ENCODE results near the gene MAFF. TPM values are rescaled to one million over a fixed set of nuclear protein-coding genes. Genes with fewer than 3 reads are reported as not detected.

MAFF gene
- polyA plus RNA-seq, 1 donor = 20.2 TPM

- peak overlapping the region; percentile 84 for H3K4me3 ChIP-seq (ENCODE audit: low read length)
- H3K9me3 ChIP-seq (ENCODE audit: control insufficient read depth, low read depth, low read length) = no peaks in the 10 kb centered on the region
- H3K4me1 ChIP-seq (ENCODE audit: control insufficient read depth, insufficient read depth, low read length) = peaks cover 17% of the 10 kb centered on the region
- H3K36me3 ChIP-seq (ENCODE audit: control insufficient read depth, insufficient read depth, low read length) = peaks cover 4% of the 10 kb centered on the region
- no peaks in the 10 kb centered on the region for H3K27me3 ChIP-seq (ENCODE audit: control insufficient read depth, insufficient read depth, low read length)
- no CpG with 5 or more reads among the region's 3 CpGs for WGBS (ENCODE audit: insufficient coverage, low lambda C conversion rate)
- peak overlapping the region; percentile 96 for H3K27ac ChIP-seq (ENCODE audit: low read length)
- DNase-seq = no peak
Measured at GRCh38 chr22:38203855-38204514, 2.2 kb downstream of the MAFF start.

GRCh38 chr22:38204784-38205183 is 3.0 kb downstream of the MAFF start:
- no peak overlapping the region for H3K4me3 ChIP-seq (ENCODE audit: low read length)
- DNase-seq = no peak

DNA sequence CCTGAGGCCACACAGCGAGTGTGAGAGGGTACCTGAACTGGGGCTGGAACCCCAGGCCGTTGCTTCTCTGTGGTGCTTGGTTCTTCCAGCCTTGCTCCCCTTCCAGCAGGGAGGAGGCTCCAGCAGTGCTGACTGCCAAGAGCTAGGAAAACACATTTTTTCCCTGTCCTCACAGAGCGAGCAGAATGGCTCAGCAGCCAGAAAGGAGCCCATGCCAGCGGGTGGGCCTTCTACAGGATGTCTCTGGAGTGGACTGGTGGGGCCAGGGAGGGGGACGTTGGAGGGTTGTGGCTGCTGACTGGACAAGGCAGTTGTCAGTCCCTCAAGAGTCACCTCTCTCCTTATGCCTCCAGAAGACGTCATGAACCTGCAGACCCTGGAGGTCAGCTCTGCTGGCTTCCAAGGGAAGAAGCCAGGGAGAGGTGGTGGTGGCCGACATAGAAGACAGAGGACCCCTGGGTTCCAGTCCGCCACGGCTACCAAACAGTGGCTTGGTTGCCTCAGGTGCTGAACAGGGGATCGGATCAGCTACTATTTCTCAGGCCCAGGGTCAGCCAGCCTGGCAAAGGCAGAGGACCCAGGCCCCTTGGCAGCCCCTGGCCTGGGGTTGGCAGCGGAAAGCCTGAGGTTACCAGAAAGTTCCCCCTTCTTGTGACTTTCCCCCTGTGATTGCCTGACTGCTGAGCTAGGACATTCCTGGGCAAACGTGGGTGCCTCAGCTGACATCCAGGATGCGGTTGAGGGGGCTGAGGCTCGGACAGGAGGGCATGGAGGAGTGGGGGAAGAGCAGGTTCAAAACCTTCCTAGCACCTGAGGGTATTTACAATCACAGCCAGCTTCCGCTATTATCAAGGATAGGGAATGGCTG is 3.7 kb downstream of the MAFF start:
- Histone ChIP-seq H3K36me3 (ENCODE audit: control insufficient read depth, insufficient read depth, low read length) (peaks cover 4% of the 10 kb centered on the region), H3K27me3 (ENCODE audit: control insufficient read depth, insufficient read depth, low read length) (no peaks in the 10 kb centered on the region), H3K4me3 (ENCODE audit: low read length) (no peak overlapping the region), H3K4me1 (ENCODE audit: control insufficient read depth, insufficient read depth, low read length) (peaks cover 17% of the 10 kb centered on the region), H3K9me3 (ENCODE audit: control insufficient read depth, low read depth, low read length) (no peaks in the 10 kb centered on the region), H3K27ac (ENCODE audit: low read length) (no peak overlapping the region)
- whole genome bisulfite sequencing (ENCODE audit: insufficient coverage, low lambda C conversion rate) = no CpG with 5 or more reads among the region's 15 CpGs
- peak in 1 of 2 donors; percentile 33 for DNase-seq

More at GRCh38 chr22:38204784-38205183, 3.0 kb downstream of the MAFF start:
- WGBS (ENCODE audit: insufficient coverage, low lambda C conversion rate) = 100% methylated on average over 1 of the region's 7 CpGs
- Histone ChIP-seq H3K9me3 (ENCODE audit: control insufficient read depth, low read depth, low read length) (no peaks in the 10 kb centered on the region), H3K36me3 (ENCODE audit: control insufficient read depth, insufficient read depth, low read length) (peaks cover 4% of the 10 kb centered on the region), H3K27ac (ENCODE audit: low read length) (no peak overlapping the region), H3K27me3 (ENCODE audit: control insufficient read depth, insufficient read depth, low read length) (no peaks in the 10 kb centered on the region), H3K4me1 (ENCODE audit: control insufficient read depth, insufficient read depth, low read length) (peaks cover 17% of the 10 kb centered on the region)

GRCh38 chr22:38207898-38208432 is 6.2 kb downstream of the MAFF start:
- H3K4me1 ChIP-seq (ENCODE audit: control insufficient read depth, insufficient read depth, low read length) = peaks cover 15% of the 10 kb centered on the region
- no peaks in the 10 kb centered on the region for H3K9me3 ChIP-seq (ENCODE audit: control insufficient read depth, low read depth, low read length)
- peaks cover 4% of the 10 kb centered on the region for H3K36me3 ChIP-seq (ENCODE audit: control insufficient read depth, insufficient read depth, low read length)
- H3K27me3 ChIP-seq (ENCODE audit: control insufficient read depth, insufficient read depth, low read length) = no peaks in the 10 kb centered on the region
- H3K4me3 ChIP-seq (ENCODE audit: low read length) = no peak overlapping the region
- WGBS (ENCODE audit: insufficient coverage, low lambda C conversion rate) = no CpG with 5 or more reads among the region's 7 CpGs
- H3K27ac ChIP-seq (ENCODE audit: low read length) = no peak overlapping the region
- DNase-seq = no peak

DNA sequence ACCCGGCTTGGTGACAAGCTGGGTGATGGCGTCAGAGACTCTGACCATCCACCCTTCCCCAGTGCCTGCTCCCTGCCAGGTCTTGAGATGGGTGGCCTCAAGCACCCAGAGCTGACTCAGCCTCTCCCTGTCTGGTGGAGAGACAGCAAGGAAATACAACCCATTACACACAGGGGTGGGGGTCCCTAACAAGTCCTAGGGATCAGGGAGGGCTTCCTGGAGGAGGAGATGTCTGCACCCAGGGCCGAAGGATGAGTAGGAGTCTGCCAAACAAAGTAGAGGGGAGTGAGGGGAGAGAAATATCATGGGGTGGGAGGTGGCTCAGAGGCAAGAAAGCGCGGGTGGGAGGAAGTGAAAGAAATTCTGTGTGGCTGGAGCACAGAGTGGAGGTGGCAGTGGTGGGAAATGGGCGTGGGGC is 6.8 kb downstream of the MAFF start:
- no peak for DNase-seq
- no CpG with 5 or more reads among the region's 6 CpGs for WGBS (ENCODE audit: insufficient coverage, low lambda C conversion rate)
- Histone ChIP-seq H3K4me1 (ENCODE audit: control insufficient read depth, insufficient read depth, low read length) (peaks cover 11% of the 10 kb centered on the region), H3K36me3 (ENCODE audit: control insufficient read depth, insufficient read depth, low read length) (peaks cover 4% of the 10 kb centered on the region), H3K27ac (ENCODE audit: low read length) (no peak overlapping the region), H3K4me3 (ENCODE audit: low read length) (no peak overlapping the region), H3K27me3 (ENCODE audit: control insufficient read depth, insufficient read depth, low read length) (no peaks in the 10 kb centered on the region), H3K9me3 (ENCODE audit: control insufficient read depth, low read depth, low read length) (no peaks in the 10 kb centered on the region)

GRCh38 chr22:38211556-38211955 is 9.8 kb downstream of the MAFF start:
- peaks cover 3% of the 10 kb centered on the region for H3K9me3 ChIP-seq (ENCODE audit: control insufficient read depth, low read depth, low read length)
- H3K27ac ChIP-seq (ENCODE audit: low read length) = no peak overlapping the region
- H3K4me3 ChIP-seq (ENCODE audit: low read length) = no peak overlapping the region
- WGBS (ENCODE audit: insufficient coverage, low lambda C conversion rate) = 100% methylated on average over 2 of the region's 7 CpGs
- no peak for DNase-seq
- H3K36me3 ChIP-seq (ENCODE audit: control insufficient read depth, insufficient read depth, low read length) = peaks cover 4% of the 10 kb centered on the region
- H3K27me3 ChIP-seq (ENCODE audit: control insufficient read depth, insufficient read depth, low read length) = peaks cover 2% of the 10 kb centered on the region
- peaks cover 10% of the 10 kb centered on the region for H3K4me1 ChIP-seq (ENCODE audit: control insufficient read depth, insufficient read depth, low read length)

DNA sequence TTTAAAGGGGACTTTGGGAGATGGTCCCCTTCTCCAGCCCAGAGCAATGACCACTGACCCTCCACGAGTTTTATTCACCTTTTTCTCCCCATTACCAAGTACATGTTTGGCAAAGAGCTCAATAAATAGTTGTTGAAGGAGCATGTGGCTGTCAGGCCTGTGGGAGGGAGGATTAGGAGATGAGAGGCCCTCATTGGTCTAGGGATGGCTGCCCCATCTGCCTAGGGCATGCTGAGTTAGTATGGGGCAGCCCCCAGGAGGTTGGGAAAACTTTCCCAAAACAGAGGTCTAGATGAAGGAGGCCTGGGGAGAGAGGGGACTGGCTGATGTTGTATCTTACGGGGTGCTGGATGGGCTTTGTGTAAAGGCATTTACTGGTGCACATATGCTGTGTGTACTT is 10.6 kb downstream of the MAFF start:
- H3K27ac ChIP-seq (ENCODE audit: low read length) = no peak overlapping the region
- WGBS (ENCODE audit: insufficient coverage, low lambda C conversion rate) = no CpG with 5 or more reads among the region's 2 CpGs
- DNase-seq = no peak

DNA sequence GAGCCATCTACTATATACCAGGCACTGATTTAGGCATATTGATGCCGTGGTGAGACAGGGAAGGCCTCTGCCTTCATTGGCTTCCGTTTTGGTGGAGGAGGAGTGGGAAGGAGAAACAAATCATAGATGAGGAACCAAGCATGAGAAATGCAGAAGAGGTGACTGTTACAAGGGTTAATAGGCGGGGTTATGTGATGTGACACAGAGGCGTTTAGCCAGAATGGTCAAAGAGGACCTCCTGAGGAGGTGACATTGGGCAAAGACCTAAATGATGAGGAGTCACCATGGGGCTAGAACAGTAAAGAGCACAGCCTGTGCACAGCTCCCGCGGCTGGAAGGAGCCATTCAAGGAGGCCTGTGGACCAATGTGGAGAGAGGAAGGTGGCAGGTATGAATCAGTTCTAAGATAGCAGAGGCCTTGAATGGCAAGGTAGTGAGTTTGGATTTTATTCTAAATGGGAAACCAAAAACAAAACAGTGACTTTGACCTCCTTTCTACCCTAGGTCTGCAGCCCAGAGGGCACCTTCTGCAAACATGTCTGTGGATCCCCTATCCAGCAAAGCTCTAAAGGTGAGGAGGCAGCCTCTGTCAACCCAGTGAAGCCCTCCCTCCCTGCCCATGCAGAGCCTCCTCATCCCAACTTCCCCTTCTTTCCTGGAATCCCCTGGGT is 11.7 kb downstream of the MAFF start:
- H3K4me1 ChIP-seq (ENCODE audit: control insufficient read depth, insufficient read depth, low read length) = peaks cover 16% of the 10 kb centered on the region
- peaks cover 3% of the 10 kb centered on the region for H3K9me3 ChIP-seq (ENCODE audit: control insufficient read depth, low read depth, low read length)
- no peak overlapping the region for H3K4me3 ChIP-seq (ENCODE audit: low read length)
- WGBS (ENCODE audit: insufficient coverage, low lambda C conversion rate) = no CpG with 5 or more reads among the region's 6 CpGs
- peaks cover 2% of the 10 kb centered on the region for H3K36me3 ChIP-seq (ENCODE audit: control insufficient read depth, insufficient read depth, low read length)
- H3K27me3 ChIP-seq (ENCODE audit: control insufficient read depth, insufficient read depth, low read length) = peaks cover 2% of the 10 kb centered on the region
- no peak overlapping the region for H3K27ac ChIP-seq (ENCODE audit: low read length)
- DNase-seq = no peak

More for the DNA sequence above, 10.6 kb downstream of the MAFF start:
- Histone ChIP-seq H3K36me3 (ENCODE audit: control insufficient read depth, insufficient read depth, low read length) (peaks cover 4% of the 10 kb centered on the region), H3K9me3 (ENCODE audit: control insufficient read depth, low read depth, low read length) (peaks cover 3% of the 10 kb centered on the region), H3K4me3 (ENCODE audit: low read length) (no peak overlapping the region), H3K4me1 (ENCODE audit: control insufficient read depth, insufficient read depth, low read length) (peaks cover 10% of the 10 kb centered on the region), H3K27me3 (ENCODE audit: control insufficient read depth, insufficient read depth, low read length) (peaks cover 2% of the 10 kb centered on the region)

DNA sequence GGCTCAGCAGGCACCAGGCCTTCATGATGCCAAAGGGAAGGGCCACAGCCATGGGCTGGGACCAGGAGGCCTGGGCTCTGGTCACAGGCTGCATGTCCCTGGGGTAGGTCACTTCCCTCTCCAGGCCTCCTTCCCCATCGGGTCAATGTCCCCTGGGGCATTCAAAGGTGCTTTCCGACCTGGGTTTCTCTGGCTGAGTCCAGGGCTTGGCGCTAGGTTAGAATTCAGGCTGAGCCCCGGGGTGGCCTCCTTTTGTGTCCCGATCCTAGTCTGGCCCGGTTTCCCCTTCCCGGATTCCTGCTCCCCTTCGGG is 12.2 kb downstream of the MAFF start:
- Histone ChIP-seq H3K36me3 (ENCODE audit: control insufficient read depth, insufficient read depth, low read length) (no peaks in the 10 kb centered on the region), H3K9me3 (ENCODE audit: control insufficient read depth, low read depth, low read length) (peaks cover 3% of the 10 kb centered on the region), H3K4me1 (ENCODE audit: control insufficient read depth, insufficient read depth, low read length) (peaks cover 21% of the 10 kb centered on the region), H3K27ac (ENCODE audit: low read length) (no peak overlapping the region), H3K4me3 (ENCODE audit: low read length) (peak overlapping the region; percentile 11), H3K27me3 (ENCODE audit: control insufficient read depth, insufficient read depth, low read length) (peaks cover 2% of the 10 kb centered on the region)
- peak; percentile 40 to 73 for DNase-seq
- WGBS (ENCODE audit: insufficient coverage, low lambda C conversion rate) = no CpG with 5 or more reads among the region's 8 CpGs
